Ishikawa (cell line): ENCODE data around the gene HCFC1R1.

Source experiments
- EGR1 ChIP-seq: IDR thresholded peaks from 2 replicates; pipeline ENCODE4 v1.6.1; 2012
- EP300 ChIP-seq: IDR thresholded peaks from 2 replicates; pipeline ENCODE4 v1.6.1; 2012; ENCODE audit warnings: borderline replicate concordance
- RAD21 ChIP-seq: IDR thresholded peaks from 2 replicates; pipeline ENCODE4 v1.6.1; 2012; ENCODE audit warnings: low read depth
- REST ChIP-seq: IDR thresholded peaks from 2 replicates; pipeline ENCODE4 v1.6.1; 2012; ENCODE audit warnings: low read depth, mild to moderate bottlenecking
- TAF1 ChIP-seq: IDR thresholded peaks from 2 replicates; pipeline ENCODE4 v1.6.1; 2012; ENCODE audit warnings: low read depth, mild to moderate bottlenecking

DNA sequence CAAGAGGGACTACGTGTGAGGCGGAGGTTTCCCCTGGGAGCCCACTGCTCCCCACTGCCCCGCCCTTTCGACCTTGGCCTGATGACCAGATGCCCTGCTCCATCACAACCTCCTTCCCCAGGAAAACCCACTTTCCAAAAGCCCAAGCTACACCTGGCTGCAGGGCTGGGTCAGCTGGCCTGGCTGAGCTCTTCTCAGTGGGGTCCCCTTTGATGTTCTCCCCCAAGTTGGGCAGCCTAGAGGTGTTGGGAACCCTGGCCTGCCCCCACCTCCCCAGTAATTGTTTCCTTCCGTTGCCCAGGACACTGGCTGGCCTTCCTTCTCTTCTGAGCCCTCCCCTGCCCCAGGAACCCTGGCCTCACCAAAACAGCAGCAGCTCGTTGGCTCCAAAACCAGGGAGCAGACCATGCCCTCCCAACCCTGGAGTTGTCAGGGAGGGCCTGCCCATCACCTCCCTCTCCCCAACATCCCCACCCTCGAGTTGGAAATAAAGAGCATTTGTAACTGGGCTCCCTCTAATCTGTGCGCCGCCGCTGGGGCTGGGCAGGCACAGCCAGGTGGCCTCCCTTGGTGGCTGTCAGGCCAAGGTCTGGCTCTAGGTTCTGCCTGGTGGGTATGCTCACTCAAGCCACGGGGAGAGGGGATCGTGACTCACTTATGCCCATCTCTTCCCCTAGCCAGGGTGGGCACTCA, 9.6 kb downstream of the HCFC1R1 start:
- no peak for TF ChIP-seq TAF1
- no peak for TF ChIP-seq REST
- TF ChIP-seq RAD21 = no peak
- TF ChIP-seq EP300 = no peak
- TF ChIP-seq EGR1 = no peak
